GM19023 (cell line): Measurements from ENCODE around the gene ROBO2.

Experiments used
- ATAC-seq: cut with Tn5 transposase; IDR thresholded peaks from one replicate; pipeline ENCODE4 v1.9.1; 2021; ENCODE audit warnings: mild to moderate bottlenecking, moderate library complexity; ENCODE audit not compliant: unreplicated experiment

The ROBO2 gene

GRCh38 chr3:77539677-77540076 is 499.8 kb downstream of the ROBO2 start:
- ATAC-seq, result no peak

DNA sequence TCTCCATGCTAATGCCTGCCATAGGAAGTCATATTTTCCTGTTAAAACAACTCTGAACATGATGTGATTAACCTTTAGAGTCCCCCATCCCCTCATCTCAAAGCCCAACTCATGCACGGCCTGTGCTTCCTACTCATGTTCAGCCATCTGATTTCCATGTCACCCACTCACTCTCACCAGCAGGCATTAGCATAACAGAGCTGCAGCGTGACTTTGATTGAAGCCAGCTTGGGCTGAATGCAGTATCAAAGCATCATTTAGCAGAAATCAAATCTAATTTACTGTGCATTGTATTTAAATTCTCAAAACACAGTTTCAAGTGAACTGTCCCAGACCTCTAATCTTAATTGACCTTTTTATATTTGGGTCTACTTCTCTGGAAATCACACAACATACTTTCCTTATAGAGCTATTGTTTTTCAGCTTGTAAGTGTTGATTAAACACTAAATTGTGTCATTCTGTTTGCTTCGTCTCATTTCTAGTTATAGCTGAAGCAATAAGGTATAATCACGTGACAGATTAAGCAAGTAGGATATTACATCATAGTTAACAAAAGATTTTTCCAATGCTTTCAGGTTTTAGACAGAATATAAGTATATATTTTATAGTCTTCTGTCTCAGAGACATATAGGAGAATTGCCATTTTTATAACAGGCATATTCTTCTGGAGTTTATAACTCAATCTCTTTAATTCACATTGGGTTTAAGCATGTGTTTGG is 501.5 kb downstream of the ROBO2 start:
- no peak for ATAC-seq

- no peak for ATAC-seq
Observed at GRCh38 chr3:77546246-77546645, 506.3 kb downstream of the ROBO2 start.

GRCh38 chr3:77549034-77549433 is 509.1 kb downstream of the ROBO2 start:
- ATAC-seq, result no peak

- no peak for ATAC-seq
Observed at GRCh38 chr3:77553240-77553639, 513.3 kb downstream of the ROBO2 start.

- ATAC-seq, result no peak
Observed at GRCh38 chr3:77562089-77562488, 522.2 kb downstream of the ROBO2 start.

DNA sequence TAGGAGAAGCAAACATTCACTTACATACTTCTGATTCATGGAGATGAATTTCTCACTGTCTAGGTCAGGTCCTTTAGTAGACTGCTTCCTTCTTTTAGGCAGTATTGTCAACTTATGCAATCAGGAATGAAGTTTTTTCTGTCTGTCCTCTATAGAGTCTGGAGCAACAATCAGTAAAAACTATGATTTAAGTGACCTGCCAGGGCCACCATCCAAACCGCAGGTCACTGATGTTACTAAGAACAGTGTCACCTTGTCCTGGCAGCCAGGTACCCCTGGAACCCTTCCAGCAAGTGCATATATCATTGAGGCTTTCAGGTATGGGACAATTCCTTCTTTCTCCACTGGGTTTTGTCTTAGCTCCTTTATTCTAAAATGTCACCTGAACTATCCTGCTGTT is 523.1 kb downstream of the ROBO2 start:
- ATAC-seq, result no peak

DNA sequence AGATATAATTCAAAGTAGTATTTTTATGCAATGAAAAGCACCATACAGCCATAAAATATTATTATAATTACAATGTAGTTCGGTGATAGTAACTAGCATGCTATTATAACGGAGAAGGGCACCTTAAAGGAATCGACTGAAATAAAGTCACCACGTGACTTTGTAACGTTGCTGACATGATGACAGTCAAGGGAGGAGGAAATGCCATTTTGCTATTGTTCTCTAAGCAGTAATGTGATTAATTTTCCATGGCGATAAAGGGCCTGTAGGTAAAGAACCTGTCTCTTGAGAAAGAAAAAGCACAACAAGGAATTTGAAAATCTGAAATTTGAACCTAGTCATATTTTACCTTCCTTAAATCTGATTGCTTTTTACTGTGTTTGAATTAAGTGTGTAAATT is 526.2 kb downstream of the ROBO2 start:
- no peak for ATAC-seq

DNA sequence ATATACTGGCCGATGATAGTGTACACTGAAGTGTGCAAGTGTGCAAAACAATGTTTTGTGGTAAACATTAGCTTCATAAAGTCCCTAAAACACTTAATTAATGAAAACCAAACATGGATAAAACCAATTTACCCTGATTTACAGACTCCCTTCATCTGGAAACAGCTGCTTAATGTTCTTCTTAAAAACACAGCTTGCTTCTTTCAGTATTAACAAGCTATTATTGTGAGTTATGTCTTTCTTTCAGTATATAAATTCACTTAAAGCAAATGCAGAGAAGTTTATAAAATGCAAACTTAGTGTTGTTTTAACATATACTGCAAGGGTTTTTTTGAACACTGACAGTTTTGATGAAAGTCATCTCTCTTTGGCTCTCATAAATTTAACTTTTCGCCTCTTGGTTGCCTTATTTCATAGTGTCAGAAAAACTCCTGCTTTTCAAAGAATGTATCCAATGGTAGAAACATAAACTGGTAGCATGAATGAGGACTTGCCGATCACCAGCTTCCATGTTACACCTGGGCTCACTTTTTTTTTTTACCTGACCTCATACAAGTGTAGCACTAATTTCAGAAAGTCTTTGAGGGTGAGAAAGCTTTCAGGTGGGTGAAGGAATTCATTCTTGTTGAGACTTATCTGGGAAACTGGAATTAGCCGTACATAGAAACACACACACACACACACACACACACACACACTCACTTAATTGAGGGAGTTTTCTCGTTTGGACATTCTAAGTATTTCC is 532.2 kb downstream of the ROBO2 start:
- no peak for ATAC-seq

DNA sequence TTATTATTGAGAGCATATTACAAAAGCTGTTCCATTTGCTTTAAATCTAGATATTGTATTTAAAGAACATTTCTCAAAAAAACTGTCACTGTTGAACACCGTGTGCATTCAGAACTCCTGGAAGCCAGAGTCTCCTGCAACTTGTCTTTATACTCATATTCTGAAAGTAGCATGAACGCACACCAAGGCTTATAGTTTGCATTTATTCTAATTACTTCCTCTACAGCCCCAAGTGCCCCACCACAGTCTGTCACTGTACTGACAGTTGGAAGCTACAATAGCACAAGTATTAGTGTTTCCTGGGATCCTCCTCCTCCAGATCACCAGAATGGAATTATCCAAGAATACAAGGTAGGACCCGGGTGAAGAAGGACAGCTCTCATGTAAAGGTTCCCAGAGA is 537.4 kb downstream of the ROBO2 start:
- ATAC-seq, result no peak

DNA sequence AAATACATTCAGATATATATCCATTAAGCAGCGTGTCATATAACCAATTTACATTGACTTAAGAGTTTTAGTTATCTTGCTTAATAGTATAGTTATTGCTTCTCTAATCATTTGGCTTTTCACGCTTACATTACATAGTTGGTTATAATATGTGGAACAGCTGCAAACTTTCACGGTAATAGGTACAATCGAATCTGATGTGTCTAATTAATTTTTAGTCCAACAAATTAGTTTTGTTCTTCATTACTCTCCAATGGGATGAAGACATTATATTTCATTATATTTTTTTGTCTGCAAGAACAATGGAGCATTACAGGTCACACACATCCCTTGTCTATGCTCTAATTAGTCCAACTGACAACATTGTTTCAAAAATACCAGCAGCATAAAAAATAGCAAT is 546.3 kb downstream of the ROBO2 start:
- ATAC-seq, result no peak

DNA sequence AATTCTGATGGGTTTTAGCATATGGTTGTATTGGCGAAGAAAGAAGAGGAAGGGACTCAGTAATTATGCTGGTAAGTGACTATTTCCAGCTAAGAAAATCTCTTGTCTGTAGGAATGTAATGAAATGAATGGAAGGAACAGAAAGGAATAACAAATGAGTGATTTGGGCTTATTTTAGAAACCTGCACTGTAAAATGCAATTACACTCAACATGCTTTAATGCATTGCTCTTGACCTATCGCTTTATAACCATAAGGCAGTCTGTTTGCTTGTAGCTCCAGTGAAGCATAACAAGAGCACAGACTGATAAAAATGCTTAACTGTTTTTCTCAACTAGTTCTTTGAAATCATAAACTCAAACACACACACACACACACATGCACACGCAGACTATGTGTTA is 549.0 kb downstream of the ROBO2 start:
- ATAC-seq, result no peak

DNA sequence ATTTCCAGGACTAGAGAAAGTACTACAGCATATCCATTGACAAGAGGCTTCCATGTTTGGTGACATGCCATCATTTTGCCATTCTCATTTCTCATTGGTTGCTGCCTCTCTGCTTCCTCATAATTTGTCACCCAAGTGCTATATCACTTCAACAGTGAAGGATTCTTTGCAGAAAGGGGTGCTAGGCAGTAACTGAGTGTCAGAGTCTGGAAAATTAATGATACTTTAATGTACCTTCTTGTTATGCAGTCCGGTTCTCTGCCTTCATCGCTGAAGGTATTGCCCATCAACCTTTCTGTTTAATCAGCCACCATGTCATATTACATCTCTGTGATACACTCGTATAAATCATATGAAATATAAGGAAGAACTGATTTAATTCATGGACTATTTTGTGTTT is 550.3 kb downstream of the ROBO2 start:
- ATAC-seq, result no peak

GRCh38 chr3:77595371-77595870 is 555.5 kb downstream of the ROBO2 start:
- no peak for ATAC-seq

- ATAC-seq, result no peak
Observed at GRCh38 chr3:77599948-77600347, 560.0 kb downstream of the ROBO2 start.

GRCh38 chr3:77601823-77602415 is 562.0 kb downstream of the ROBO2 start:
- ATAC-seq, result no peak

DNA sequence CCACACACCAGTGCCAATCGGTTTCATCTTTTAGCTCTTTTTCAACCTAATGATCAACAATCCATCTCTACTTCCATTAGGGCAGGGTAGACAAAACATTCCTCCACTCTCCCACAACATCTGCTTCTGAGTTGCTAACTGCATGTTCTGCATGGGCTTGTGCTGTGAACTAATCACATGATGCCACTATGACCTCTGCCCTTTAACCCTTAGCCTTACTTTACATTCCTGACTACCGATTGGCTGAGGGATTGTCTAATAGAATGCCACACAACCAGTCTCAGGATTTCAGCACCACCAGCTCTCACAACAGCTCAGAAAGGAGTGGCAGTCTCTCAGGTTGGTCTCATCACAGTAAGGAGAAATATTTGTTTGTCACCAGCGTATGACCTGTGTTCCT is 562.8 kb downstream of the ROBO2 start:
- no peak for ATAC-seq

GRCh38 chr3:77605308-77605707 is 565.4 kb downstream of the ROBO2 start:
- ATAC-seq, result no peak

DNA sequence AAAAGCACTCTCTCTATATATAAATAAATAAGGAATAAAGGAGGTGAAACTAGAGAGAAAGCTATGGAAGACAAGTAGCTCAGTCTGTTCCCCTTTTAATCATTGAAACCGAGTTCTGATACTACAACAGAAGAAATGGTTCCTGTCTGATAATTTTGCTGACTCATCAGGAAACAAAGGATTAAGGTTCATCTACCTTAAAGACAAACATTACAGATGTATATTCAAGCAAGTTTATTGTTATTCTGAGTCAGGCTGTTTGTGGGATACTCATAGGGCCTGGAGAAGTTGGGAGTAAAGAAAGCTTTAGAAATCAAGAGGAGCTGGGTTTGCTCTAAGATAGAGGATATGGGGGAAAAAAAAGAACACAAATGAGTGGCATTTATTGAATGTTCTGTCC is 566.0 kb downstream of the ROBO2 start:
- ATAC-seq, result no peak

- ATAC-seq, result no peak
Observed at GRCh38 chr3:77606372-77606771, 566.5 kb downstream of the ROBO2 start.

- no peak for ATAC-seq
Observed at GRCh38 chr3:77618686-77619085, 578.8 kb downstream of the ROBO2 start.

DNA sequence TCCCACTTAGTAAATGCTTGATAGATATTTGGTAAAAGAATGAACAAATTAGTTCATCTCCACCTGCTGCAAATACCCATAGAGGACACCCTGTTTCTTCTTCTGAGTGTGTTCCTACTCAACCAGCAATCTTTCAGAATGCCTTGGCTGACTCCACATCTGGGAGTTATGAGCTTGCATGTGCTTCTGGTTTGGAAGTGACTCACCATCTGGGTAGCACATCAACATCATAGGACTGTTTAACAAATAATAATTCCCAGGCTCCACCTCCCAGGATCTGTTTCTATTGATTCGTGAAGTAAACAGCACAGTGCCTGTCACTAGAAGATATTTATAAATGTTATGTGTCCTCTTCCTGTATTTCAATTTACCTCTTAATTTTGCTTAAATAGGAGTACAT is 580.1 kb downstream of the ROBO2 start:
- ATAC-seq, result no peak
